Measurements from ENCODE around the gene TBC1D9B.

TBC1D9B gene

DNA sequence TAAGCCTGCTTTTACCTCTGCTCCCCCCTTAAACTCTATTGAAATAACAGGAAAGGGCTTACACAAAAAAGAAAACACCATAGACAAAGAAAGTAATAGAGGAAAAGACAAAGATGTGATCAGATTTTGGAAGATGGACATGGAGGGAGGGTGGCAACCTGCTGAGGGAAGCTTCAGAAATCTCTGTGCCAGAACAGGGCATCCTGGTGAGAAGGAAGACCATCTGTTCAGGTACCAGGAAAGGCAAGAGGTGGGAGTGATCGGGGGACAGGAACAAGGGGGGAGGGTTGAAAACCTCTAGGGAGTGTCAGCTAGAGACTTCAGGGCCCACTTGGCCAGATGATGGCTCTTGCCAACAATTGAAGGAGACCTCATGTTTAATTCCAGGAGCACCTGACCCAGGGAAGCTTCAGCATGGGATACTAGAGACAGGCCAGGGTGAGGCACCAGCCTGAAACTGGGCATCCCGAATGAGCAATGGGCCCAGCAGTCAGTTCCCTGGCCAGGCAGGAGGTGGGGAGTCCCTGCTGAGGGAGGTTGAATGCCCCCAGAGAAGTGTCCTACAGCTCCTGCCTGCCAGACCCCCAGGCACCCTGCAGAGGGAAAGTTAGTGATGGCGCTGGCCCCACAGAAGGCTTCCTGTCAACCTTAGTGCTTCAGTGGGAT is 78.8 kb downstream of the TBC1D9B start:
- no peak overlapping the region for H2AFZ ChIP-seq (ENCODE audit: low read depth, low read length)
- no peak overlapping the region for H3K4me3 ChIP-seq (ENCODE audit: insufficient read depth in 1 of 2, low read depth in 1 of 2, low read length in 2 of 2)
- H4K8ac ChIP-seq (ENCODE audit: low read length) = peak overlapping the region; percentile 27
- H3K18ac ChIP-seq (ENCODE audit: low read depth in 1 of 2, low read length in 2 of 2) = no peak overlapping the region
- H3K4ac ChIP-seq (ENCODE audit: low read depth in 1 of 2, low read length in 2 of 2) = no peak overlapping the region
- no peak overlapping the region for H3K14ac ChIP-seq (ENCODE audit: low read length in 2 of 2)
- H3K4me1 ChIP-seq (ENCODE audit: control insufficient read depth, insufficient read depth, low read depth, low read length) = peaks cover 43% of the 10 kb centered on the region
- no peak overlapping the region for H3K4me2 ChIP-seq (ENCODE audit: low read length, poor library complexity, severe bottlenecking)
- peak overlapping the region; percentile 68 for H2AK5ac ChIP-seq (ENCODE audit: low read length, severe bottlenecking)
- H3K23ac ChIP-seq (ENCODE audit: low read length in 2 of 2) = peak overlapping the region in 1 of 2 experiments; percentile 86
- WGBS = 99% methylated on average over 3 of the region's 3 CpGs
- H4K91ac ChIP-seq (ENCODE audit: low read length) = no peak overlapping the region
- H3K36me3 ChIP-seq (ENCODE audit: control insufficient read depth in 1 of 2, insufficient read depth in 2 of 2, low read depth in 1 of 2, low read length in 2 of 2) = peaks cover 86 to 100% of the 10 kb centered on the region in 2 experiments
- H3K79me1 ChIP-seq (replicated peaks; ENCODE audit: low read length, poor library complexity, severe bottlenecking) = peaks cover 20% of the 10 kb centered on the region
- no peak overlapping the region for H2BK15ac ChIP-seq (ENCODE audit: low read depth, poor library complexity, severe bottlenecking)
- no peak overlapping the region for H2BK12ac ChIP-seq (ENCODE audit: low read length in 2 of 2)
- DNase-seq = no peak
- no peak overlapping the region for H2BK120ac ChIP-seq (ENCODE audit: low read depth, low read length)
- no peak overlapping the region for H3K27ac ChIP-seq (ENCODE audit: low read length, poor library complexity, severe bottlenecking)
- H3K9ac ChIP-seq (ENCODE audit: low read length) = no peak overlapping the region
- H3K27me3 ChIP-seq (ENCODE audit: control insufficient read depth in 1 of 2, insufficient read depth in 1 of 2, low read length in 2 of 2) = no peaks in the 10 kb centered on the region
- no peak overlapping the region for H2BK5ac ChIP-seq (ENCODE audit: low read depth, low read length, poor library complexity, severe bottlenecking)
- no peaks in the 10 kb centered on the region for H3K9me3 ChIP-seq (ENCODE audit: control insufficient read depth, low read length)

GRCh38 chr5:179827680-179828079 is 80.0 kb downstream of the TBC1D9B start:
- no peaks in the 10 kb centered on the region for H3K27me3 ChIP-seq (ENCODE audit: control insufficient read depth in 1 of 2, insufficient read depth in 1 of 2, low read length in 2 of 2)
- 68% methylated on average over 9 of the region's 9 CpGs for WGBS
- H2BK5ac ChIP-seq (ENCODE audit: low read depth, low read length, poor library complexity, severe bottlenecking) = no peak overlapping the region
- no peak overlapping the region for H2BK12ac ChIP-seq (ENCODE audit: low read length in 2 of 2)
- no peak overlapping the region for H3K4me2 ChIP-seq (ENCODE audit: low read length, poor library complexity, severe bottlenecking)
- H3K4ac ChIP-seq (ENCODE audit: low read depth in 1 of 2, low read length in 2 of 2) = no peak overlapping the region
- peak overlapping the region; percentile 3 for H3K27ac ChIP-seq (ENCODE audit: low read length, poor library complexity, severe bottlenecking)
- H2BK120ac ChIP-seq (ENCODE audit: low read depth, low read length) = no peak overlapping the region
- no peak overlapping the region for H2BK15ac ChIP-seq (ENCODE audit: low read depth, poor library complexity, severe bottlenecking)
- H3K79me1 ChIP-seq (replicated peaks; ENCODE audit: low read length, poor library complexity, severe bottlenecking) = peaks cover 15% of the 10 kb centered on the region
- no peak overlapping the region for H2AK5ac ChIP-seq (ENCODE audit: low read length, severe bottlenecking)
- no peak overlapping the region for H2AFZ ChIP-seq (ENCODE audit: low read depth, low read length)
- H3K23ac ChIP-seq (ENCODE audit: low read length in 2 of 2) = no peak overlapping the region
- peak; percentile 81 for DNase-seq
- H3K4me1 ChIP-seq (ENCODE audit: control insufficient read depth, insufficient read depth, low read depth, low read length) = peaks cover 46% of the 10 kb centered on the region
- H3K18ac ChIP-seq (ENCODE audit: low read depth in 1 of 2, low read length in 2 of 2) = no peak overlapping the region
- H4K8ac ChIP-seq (ENCODE audit: low read length) = no peak overlapping the region
- H3K14ac ChIP-seq (ENCODE audit: low read length in 2 of 2) = no peak overlapping the region
- H3K9ac ChIP-seq (ENCODE audit: low read length) = peak overlapping the region; percentile 35
- peaks cover 85 to 99% of the 10 kb centered on the region in 2 experiments for H3K36me3 ChIP-seq (ENCODE audit: control insufficient read depth in 1 of 2, insufficient read depth in 2 of 2, low read depth in 1 of 2, low read length in 2 of 2)
- no peak overlapping the region for H3K4me3 ChIP-seq (ENCODE audit: insufficient read depth in 1 of 2, low read depth in 1 of 2, low read length in 2 of 2)
- H4K91ac ChIP-seq (ENCODE audit: low read length) = no peak overlapping the region
- no peaks in the 10 kb centered on the region for H3K9me3 ChIP-seq (ENCODE audit: control insufficient read depth, low read length)

GRCh38 chr5:179825655-179826182 is 82.0 kb downstream of the TBC1D9B start:
- Histone ChIP-seq H3K9ac (ENCODE audit: low read length) (peak overlapping the region; percentile 96), H3K18ac (ENCODE audit: low read depth in 1 of 2, low read length in 2 of 2) (no peak overlapping the region), H3K4me3 (ENCODE audit: insufficient read depth in 1 of 2, low read depth in 1 of 2, low read length in 2 of 2) (peak overlapping the region in 1 of 2 experiments; percentile 39), H3K79me1 (replicated peaks; ENCODE audit: low read length, poor library complexity, severe bottlenecking) (peaks cover 15% of the 10 kb centered on the region), H3K36me3 (ENCODE audit: control insufficient read depth in 1 of 2, insufficient read depth in 2 of 2, low read depth in 1 of 2, low read length in 2 of 2) (peaks cover 69 to 89% of the 10 kb centered on the region in 2 experiments), H3K4ac (ENCODE audit: low read depth in 1 of 2, low read length in 2 of 2) (no peak overlapping the region), H3K4me1 (ENCODE audit: control insufficient read depth, insufficient read depth, low read depth, low read length) (peaks cover 39% of the 10 kb centered on the region), H3K4me2 (ENCODE audit: low read length, poor library complexity, severe bottlenecking) (no peak overlapping the region), H2BK12ac (ENCODE audit: low read length in 2 of 2) (no peak overlapping the region), H2AFZ (ENCODE audit: low read depth, low read length) (no peak overlapping the region), H3K9me3 (ENCODE audit: control insufficient read depth, low read length) (no peaks in the 10 kb centered on the region), H4K91ac (ENCODE audit: low read length) (no peak overlapping the region), H3K27ac (ENCODE audit: low read length, poor library complexity, severe bottlenecking) (no peak overlapping the region), H2BK5ac (ENCODE audit: low read depth, low read length, poor library complexity, severe bottlenecking) (no peak overlapping the region), H2AK5ac (ENCODE audit: low read length, severe bottlenecking) (no peak overlapping the region), H3K27me3 (ENCODE audit: control insufficient read depth in 1 of 2, insufficient read depth in 1 of 2, low read length in 2 of 2) (no peaks in the 10 kb centered on the region), H3K23ac (ENCODE audit: low read length in 2 of 2) (no peak overlapping the region), H2BK120ac (ENCODE audit: low read depth, low read length) (no peak overlapping the region), H3K14ac (ENCODE audit: low read length in 2 of 2) (no peak overlapping the region), H4K8ac (ENCODE audit: low read length) (no peak overlapping the region), H2BK15ac (ENCODE audit: low read depth, poor library complexity, severe bottlenecking) (no peak overlapping the region)
- DNase-seq = peak; percentile 31
- WGBS = 93% methylated on average over 13 of the region's 13 CpGs

DNA sequence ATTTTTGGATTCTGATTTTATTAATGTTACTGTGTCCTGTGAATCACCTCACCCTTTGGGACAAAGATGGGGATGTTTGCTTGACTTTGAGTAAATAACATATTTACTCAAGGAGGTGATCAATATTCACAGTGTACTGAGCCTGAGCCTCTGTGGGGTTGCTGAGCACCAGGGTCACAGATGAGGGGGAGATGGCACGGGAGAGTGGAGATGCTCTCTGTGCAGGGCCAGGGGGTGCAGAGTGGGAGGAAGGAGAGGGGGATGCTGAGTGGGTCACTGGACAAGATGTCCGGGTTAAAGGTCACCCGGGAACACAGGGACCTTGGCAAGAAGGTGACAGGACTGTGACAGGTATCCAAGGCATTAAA is 83.0 kb downstream of the TBC1D9B start:
- Histone ChIP-seq H2BK15ac (ENCODE audit: low read depth, poor library complexity, severe bottlenecking) (no peak overlapping the region), H2AK5ac (ENCODE audit: low read length, severe bottlenecking) (no peak overlapping the region), H3K36me3 (ENCODE audit: control insufficient read depth in 1 of 2, insufficient read depth in 2 of 2, low read depth in 1 of 2, low read length in 2 of 2) (peaks cover 60 to 79% of the 10 kb centered on the region in 2 experiments), H2BK5ac (ENCODE audit: low read depth, low read length, poor library complexity, severe bottlenecking) (no peak overlapping the region), H2BK120ac (ENCODE audit: low read depth, low read length) (no peak overlapping the region), H3K27ac (ENCODE audit: low read length, poor library complexity, severe bottlenecking) (no peak overlapping the region), H3K9ac (ENCODE audit: low read length) (peak overlapping the region; percentile 96), H3K18ac (ENCODE audit: low read depth in 1 of 2, low read length in 2 of 2) (no peak overlapping the region), H4K8ac (ENCODE audit: low read length) (no peak overlapping the region), H3K4me2 (ENCODE audit: low read length, poor library complexity, severe bottlenecking) (no peak overlapping the region), H2BK12ac (ENCODE audit: low read length in 2 of 2) (no peak overlapping the region), H3K4ac (ENCODE audit: low read depth in 1 of 2, low read length in 2 of 2) (no peak overlapping the region), H4K91ac (ENCODE audit: low read length) (no peak overlapping the region), H3K4me3 (ENCODE audit: insufficient read depth in 1 of 2, low read depth in 1 of 2, low read length in 2 of 2) (peak overlapping the region in 1 of 2 experiments; percentile 95), H3K27me3 (ENCODE audit: control insufficient read depth in 1 of 2, insufficient read depth in 1 of 2, low read length in 2 of 2) (no peaks in the 10 kb centered on the region), H2AFZ (ENCODE audit: low read depth, low read length) (no peak overlapping the region), H3K9me3 (ENCODE audit: control insufficient read depth, low read length) (no peaks in the 10 kb centered on the region), H3K79me1 (replicated peaks; ENCODE audit: low read length, poor library complexity, severe bottlenecking) (peaks cover 15% of the 10 kb centered on the region), H3K14ac (ENCODE audit: low read length in 2 of 2) (no peak overlapping the region), H3K23ac (ENCODE audit: low read length in 2 of 2) (no peak overlapping the region), H3K4me1 (ENCODE audit: control insufficient read depth, insufficient read depth, low read depth, low read length) (peaks cover 47% of the 10 kb centered on the region)
- no peak for DNase-seq
- WGBS = 76% methylated on average over 1 of the region's 3 CpGs
